GM19372 (cell line): ENCODE results near the gene SYCP3.

Experiments used
- ATAC-seq: cut with Tn5 transposase; IDR thresholded peaks from one replicate; pipeline ENCODE4 v1.9.1; 2021; ENCODE audit warnings: mild to moderate bottlenecking, low read depth, moderate library complexity; ENCODE audit not compliant: unreplicated experiment

Gene SYCP3

DNA sequence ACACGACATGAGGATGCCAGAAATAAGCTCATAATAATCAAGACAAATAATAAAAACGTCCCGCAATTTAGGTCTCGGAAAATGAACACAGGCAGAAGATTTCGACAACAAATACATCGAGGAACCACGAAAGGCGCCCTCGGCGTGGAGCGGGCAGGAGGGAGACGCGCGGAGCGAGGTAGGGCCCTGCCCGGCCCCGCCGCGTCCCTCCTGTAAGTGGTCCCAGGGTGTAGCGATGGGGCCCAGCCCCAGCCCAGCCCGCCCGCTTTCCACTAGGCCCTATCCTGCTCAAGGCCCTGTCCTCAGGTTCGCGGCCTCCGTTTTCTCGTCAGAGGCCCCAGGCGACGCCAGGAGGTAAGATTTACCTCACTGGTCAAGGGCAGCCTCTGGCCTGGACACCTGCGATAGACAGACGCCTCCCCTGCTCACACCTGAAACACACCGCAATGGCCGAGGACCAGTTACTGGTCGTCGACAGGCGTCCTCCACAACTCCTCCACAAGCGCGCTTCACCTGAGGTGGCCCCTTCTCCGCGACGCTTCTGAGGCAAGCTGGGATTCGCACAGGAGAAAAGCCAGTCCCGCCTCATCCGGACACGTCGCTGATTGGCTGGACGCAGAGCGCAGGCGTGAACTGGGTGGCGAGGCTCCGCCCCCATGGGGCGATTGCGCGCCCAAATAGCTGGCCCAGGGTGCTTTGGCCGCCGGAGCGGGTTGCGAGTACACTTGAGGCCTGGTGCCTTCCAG lies at the start of gene SYCP3:
TSS of gene SYCP3 (minus strand) at position 543 of the 746 bp plus-strand sequence. CDS start 1,527 bp downstream, outside the sequence.
- ATAC-seq, result no peak

- ATAC-seq, result no peak
Observed at GRCh38 chr12:101785671-101786070, 46.4 kb upstream of the SYCP3 start.

DNA sequence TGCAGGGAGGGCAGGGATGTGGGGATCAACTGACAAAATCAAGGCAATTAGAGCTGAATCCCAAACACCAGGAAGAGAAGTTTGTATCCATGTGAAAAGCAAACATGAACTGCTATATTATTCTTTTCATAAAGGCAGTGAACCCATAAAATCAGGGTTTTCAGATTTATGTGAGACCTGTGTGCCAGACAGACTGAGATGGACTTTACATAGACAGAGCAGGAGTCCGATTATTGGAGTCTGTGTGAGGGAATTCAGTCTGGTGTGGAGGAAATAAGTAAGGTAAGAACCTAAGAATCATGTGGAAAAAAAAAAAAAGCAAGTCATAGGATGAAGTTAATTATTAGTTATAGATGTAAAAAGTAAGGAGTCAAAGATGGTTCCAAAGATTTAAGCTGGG lies 45.1 kb upstream of the SYCP3 start:
- no peak for ATAC-seq

DNA sequence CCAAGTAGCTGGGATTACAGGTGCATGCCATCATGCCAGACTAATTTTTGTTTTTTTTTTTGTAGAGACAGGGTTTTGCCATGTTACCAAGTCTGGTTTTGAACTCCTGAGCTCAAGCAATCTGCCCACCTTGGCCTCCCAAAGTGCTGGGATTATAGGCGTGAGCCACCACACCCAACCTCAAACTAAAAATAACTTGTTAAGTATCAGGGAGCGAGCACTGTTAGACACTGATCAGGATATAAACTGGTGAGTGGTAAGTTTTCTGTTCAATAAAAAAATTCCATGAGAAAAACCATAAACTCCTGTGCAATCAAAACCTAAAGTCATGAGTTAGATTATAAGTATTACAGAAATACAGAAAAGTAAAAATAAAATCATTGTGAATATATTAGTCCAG lies 44.6 kb upstream of the SYCP3 start:
- ATAC-seq, result no peak

DNA sequence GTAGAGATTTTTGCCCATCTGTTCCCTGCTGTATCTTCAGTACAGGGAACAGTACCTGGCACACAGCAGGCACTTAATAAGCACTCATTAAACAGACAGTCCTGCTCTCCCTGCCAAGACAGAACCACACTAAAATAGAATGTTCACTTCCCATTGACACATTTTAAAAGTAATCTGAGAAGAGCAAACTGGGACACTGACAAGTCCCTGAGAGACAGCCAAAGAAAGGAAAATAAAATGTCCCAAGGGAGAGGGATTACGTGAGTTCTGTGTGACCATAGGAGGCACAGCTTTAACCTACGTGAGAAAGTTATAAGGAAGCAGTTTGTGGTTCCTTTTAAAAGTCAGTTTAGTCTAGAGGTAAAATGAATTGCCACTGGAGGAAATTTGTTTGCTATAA lies 43.9 kb upstream of the SYCP3 start:
- ATAC-seq, result no peak

DNA sequence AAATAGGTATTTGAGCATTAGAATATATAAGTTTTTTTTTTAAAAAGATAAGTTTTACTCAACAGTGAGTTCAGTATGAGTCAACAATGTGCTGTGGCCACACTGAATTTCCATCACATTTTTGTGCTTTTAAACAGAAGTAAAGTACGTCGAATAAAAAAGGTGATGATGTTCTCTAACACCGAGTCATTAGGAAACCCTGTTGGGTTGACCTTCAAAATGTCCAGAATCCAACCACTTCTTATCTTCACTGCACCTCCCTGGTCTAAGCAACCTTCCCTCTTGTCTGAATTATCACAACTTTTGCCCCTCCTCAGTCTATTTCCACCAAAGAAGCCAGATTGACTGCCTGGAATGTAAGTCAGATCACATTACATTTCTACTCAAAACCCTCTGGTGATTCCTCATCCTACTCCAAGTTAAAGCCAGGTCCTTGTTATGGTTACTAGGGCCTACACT lies 43.0 kb upstream of the SYCP3 start:
- ATAC-seq, result no peak

GRCh38 chr12:101781834-101782233 lies 42.6 kb upstream of the SYCP3 start:
- no peak for ATAC-seq

DNA sequence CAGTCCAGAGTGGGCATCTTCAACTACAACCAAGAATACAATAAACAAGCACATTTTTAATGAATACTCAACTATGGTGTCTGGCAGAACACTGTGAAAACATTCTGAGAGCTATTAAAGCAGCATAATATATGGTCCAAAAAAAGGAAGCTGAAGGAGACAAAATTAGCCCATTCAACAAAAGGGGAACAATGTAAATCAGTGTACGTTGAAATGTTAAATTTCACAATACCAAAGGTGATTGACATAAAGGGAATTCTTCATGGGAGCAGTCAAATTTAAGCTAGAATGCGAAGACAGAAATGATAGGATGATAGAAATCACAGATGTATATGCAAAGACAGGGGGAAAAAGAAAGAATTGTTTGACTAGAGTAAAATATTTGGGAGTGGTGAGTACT lies 41.3 kb upstream of the SYCP3 start:
- no peak for ATAC-seq

GRCh38 chr12:101779626-101780025 lies 40.4 kb upstream of the SYCP3 start:
- ATAC-seq, result no peak

DNA sequence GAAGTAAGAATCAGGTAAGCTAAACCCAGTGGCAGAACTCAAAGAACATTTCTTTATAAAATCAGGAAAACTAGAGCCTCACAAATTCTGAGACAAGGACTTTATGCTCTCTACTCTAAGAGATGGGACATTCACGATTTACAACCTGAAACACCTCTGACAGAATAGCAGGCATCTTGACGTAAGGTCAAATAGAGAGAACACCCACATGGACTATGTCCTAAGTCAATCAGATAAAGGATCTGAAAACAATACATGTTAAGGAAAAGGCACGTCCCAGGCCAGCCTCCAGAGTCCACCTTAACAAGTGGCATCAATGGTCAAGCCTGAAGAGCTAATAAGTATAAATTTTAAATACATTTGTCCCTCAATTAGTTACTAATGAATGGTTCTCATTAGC lies 39.9 kb upstream of the SYCP3 start:
- no peak for ATAC-seq

- no peak for ATAC-seq
Observed at GRCh38 chr12:101777978-101778377, 38.7 kb upstream of the SYCP3 start.

DNA sequence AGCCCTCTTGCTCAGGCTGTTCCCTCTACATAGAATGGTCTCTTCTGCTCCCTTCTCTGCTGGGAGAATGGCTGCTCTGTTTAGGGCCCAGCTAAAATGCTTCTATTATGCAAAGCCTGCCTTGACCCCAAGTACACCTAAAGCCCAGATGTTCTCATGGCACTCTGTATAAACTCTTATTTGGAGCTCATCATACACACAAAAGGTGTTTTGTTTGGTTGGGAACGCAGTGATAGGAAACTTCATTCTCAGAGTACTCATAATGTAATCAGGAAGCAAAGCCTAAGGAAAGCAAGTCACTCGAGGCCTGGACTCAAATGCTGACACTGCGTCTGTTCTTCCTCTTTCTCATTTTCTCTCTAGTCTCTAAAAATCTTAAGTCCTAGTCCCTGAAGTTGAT lies 38.2 kb upstream of the SYCP3 start:
- ATAC-seq, result no peak

GRCh38 chr12:101775816-101776215 lies 36.6 kb upstream of the SYCP3 start:
- ATAC-seq, result no peak

- peak; percentile 80 for ATAC-seq
Observed at GRCh38 chr12:101773650-101774162, 34.4 kb upstream of the SYCP3 start.

- no peak for ATAC-seq
Observed at GRCh38 chr12:101772012-101772775, 32.9 kb upstream of the SYCP3 start.

DNA sequence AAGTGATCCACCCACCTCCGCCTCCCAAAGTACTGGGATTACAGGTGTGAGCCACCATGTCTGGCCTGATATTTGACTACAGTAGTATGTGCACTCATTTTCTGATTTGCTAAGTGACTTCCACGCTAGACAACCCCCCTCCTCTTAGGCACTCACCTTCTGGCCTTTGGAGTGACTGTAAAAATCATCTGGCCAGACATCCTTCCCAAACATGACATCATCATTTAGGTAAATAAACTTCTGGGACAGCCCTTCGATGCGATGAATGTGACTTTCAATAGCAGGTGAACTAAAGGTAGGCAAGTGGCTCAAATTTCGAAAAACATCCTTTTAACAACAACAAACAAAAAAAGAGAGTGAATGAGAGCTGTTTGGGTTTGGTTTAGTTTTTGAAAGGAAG lies 30.6 kb upstream of the SYCP3 start:
- ATAC-seq, result no peak

GRCh38 chr12:101768781-101769180 lies 29.5 kb upstream of the SYCP3 start:
- no peak for ATAC-seq

GRCh38 chr12:101767537-101767936 lies 28.3 kb upstream of the SYCP3 start:
- ATAC-seq, result no peak

GRCh38 chr12:101764051-101764792 lies 25.0 kb upstream of the SYCP3 start:
- ATAC-seq, result no peak

DNA sequence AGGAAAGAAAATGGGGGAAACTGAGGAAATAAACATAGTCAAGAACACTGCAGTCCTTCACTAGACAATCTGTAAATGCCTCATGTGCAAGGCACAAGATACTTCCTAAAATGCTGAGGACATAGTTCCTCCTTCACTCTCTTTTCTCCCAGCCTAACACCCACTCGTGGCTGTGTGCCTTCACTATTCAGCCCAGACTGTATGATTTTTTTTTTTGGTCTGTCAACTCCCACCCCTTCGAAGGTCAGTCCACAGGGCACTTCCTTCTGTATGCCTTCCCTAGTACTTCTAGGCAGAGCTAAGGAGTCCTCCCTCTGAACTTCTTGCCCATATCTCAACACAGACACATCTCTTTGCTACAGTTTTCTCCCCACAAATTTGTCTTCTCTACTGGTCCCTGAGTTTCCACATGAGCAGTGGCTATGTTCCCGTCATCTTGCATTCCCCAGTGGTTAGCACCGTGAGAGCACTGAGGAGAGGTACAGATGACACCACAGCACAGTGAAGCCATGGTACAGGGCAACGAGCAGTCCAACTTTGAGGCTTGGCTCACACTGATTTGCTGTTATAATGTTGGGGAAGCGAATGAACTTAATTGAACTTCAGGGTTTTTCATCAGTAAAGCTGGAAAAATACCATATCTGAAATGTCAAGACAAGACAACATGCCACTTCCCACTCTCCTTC lies 24.1 kb upstream of the SYCP3 start:
- ATAC-seq, result no peak
